PC-9 (cell line): ENCODE measurements around the gene RND3.

Experiments used
- EZH2 ChIP-seq: fragments of 200-600 bp; sonication (generic); IDR thresholded peaks from 2 replicates; pipeline ENCODE4 v1.8.0; 2017; ENCODE audit warnings: antibody characterized with exemption, low read depth
- TF ChIP-seq, protein P1 (sequence below): fragments of 200-600 bp; sonication (generic); conservative IDR thresholded peaks from 2 replicates; pipeline ENCODE4 v1.6.1; 2017; ENCODE audit warnings: mixed run types, antibody characterized with exemption, mild to moderate bottlenecking, moderate library complexity

DNA sequence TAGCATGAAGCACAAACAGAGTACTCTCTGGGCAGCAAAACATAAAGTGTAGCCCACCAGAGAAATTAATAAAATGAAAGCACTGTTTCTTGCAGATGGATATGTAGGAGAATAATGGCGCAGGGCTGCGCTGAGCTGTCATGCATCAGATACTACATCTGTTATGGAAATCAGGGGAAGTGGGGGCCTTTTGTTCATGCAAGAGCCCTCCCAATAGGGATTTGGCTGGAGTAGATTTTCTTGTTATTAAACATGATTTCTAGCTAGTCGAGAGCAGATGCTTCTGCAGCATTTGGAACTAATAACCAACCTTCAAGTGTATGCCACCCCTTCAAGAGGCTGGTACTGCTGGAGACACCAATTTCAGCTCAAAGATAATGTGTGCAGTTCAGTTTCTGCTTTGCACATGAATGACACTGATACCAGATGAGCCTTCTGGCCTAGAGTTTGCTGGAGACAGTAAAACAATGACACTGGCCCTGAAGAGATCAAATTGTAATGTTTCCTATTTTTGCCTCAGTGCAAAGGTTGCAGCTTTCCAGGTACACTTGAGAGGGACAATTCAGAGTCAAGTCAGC is 58.0 kb downstream of the RND3 start:
- TF ChIP-seq, protein P1, sequence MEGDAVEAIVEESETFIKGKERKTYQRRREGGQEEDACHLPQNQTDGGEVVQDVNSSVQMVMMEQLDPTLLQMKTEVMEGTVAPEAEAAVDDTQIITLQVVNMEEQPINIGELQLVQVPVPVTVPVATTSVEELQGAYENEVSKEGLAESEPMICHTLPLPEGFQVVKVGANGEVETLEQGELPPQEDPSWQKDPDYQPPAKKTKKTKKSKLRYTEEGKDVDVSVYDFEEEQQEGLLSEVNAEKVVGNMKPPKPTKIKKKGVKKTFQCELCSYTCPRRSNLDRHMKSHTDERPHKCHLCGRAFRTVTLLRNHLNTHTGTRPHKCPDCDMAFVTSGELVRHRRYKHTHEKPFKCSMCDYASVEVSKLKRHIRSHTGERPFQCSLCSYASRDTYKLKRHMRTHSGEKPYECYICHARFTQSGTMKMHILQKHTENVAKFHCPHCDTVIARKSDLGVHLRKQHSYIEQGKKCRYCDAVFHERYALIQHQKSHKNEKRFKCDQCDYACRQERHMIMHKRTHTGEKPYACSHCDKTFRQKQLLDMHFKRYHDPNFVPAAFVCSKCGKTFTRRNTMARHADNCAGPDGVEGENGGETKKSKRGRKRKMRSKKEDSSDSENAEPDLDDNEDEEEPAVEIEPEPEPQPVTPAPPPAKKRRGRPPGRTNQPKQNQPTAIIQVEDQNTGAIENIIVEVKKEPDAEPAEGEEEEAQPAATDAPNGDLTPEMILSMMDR, result no peak
- no peak for TF ChIP-seq EZH2
